Stimulated activated naive CD8-positive, alpha-beta T cell treated with anti-CD3 and anti-CD28 coated beads, Interleukin-15, Interleukin-2, amounts not matched to agents 100 ng/mL and 50 ng/mL, for 24 hours (primary cell): ENCODE measurements around the gene PDE6A.
"Not testable (repeated sequence)": the region's sequence is repeated elsewhere in the genome, so short reads cannot be mapped to it uniquely, and the experiment has no call there.

Source experiments
- H3K27ac Mint-ChIP-seq: one replicate; pipeline ENCODE4 v1.8.0; 2021; ENCODE audit warnings: mild to moderate bottlenecking, mixed read lengths
- H3K27me3 Mint-ChIP-seq: one replicate; pipeline ENCODE4 v1.8.0; 2021; ENCODE audit warnings: mixed read lengths
- H3K36me3 Mint-ChIP-seq: one replicate; pipeline ENCODE4 v1.8.0; 2021; ENCODE audit warnings: low read depth, mixed read lengths
- H3K4me1 Mint-ChIP-seq: one replicate; pipeline ENCODE4 v1.8.0; 2021; ENCODE audit warnings: low read depth, mixed read lengths
- H3K4me3 Mint-ChIP-seq: one replicate; pipeline ENCODE4 v1.8.0; 2021; ENCODE audit warnings: mild to moderate bottlenecking, mixed read lengths
- H3K9me3 Mint-ChIP-seq: one replicate; pipeline ENCODE4 v1.8.0; 2021; ENCODE audit warnings: mixed read lengths

Gene PDE6A

DNA sequence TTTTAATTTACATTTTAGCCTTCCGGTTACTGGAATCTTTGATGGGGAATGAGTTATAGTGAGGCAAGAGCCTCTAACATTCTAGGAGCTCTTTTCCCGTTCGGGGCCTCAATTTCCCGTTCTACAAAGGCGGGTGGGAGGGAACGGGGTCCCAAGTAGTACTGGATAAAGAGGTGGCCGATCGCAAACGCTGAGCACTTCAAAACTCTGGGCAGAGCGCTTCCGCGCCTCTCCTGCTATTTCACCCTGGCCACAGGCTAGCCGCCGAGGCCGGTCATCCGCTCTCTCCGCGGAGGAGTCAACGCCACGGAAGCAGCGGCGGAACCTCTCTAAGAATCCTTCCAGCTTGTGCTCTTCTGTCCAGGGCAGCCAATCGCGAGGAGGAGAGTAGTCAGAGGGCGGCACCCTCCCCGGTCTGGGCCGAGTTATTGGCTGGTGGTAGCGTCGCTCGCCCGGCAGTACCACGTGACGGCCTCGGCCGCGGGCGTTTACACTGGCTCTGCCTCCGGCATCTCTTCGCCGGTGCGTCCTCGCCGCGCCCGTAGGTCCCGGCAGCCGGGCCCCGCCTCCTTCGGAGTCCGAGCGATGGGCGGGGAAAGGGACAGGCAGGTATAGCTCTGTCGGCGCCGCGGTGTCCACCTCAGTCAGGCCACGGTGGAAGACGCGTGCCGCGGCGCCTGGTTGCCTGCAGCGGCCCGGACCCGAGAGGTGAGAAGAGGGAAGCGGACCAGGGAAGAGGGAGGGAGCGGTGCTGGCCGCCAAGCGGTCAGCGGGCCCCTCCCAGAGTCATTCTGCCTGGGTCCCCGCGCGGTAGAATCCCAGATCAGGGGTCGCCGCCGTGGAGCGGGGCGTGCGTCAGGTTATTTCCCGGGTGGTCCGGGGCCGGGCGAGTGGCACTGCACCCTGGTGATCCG lies 15.9 kb upstream of the PDE6A start, which contains the start of gene SLC26A2:
TSS of gene SLC26A2 (plus strand) at position 487 of the 914 bp plus-strand sequence. CDS start 16,895 bp downstream, outside the sequence.
- H3K27ac Mint-ChIP-seq, result peak within 1 kb of the TSS; percentile 91
- H3K36me3 Mint-ChIP-seq, result peaks cover 4% of the 10 kb centered on the region
- H3K27me3 Mint-ChIP-seq, result no peaks in the 10 kb centered on the region
- no peaks in the 10 kb centered on the region for H3K9me3 Mint-ChIP-seq
- peak within 1 kb of the TSS; percentile 88 for H3K4me3 Mint-ChIP-seq
- peaks cover 31% of the 10 kb centered on the region for H3K4me1 Mint-ChIP-seq

GRCh38 chr5:149959406-149960236 lies 15.0 kb upstream of the PDE6A start:
- Mint-ChIP-seq H3K9me3 (no peaks in the 10 kb centered on the region), H3K36me3 (peaks cover 4% of the 10 kb centered on the region), H3K27ac (peak overlapping the region; percentile 91), H3K4me3 (peak overlapping the region; percentile 88), H3K27me3 (no peaks in the 10 kb centered on the region), H3K4me1 (peaks cover 31% of the 10 kb centered on the region)

DNA sequence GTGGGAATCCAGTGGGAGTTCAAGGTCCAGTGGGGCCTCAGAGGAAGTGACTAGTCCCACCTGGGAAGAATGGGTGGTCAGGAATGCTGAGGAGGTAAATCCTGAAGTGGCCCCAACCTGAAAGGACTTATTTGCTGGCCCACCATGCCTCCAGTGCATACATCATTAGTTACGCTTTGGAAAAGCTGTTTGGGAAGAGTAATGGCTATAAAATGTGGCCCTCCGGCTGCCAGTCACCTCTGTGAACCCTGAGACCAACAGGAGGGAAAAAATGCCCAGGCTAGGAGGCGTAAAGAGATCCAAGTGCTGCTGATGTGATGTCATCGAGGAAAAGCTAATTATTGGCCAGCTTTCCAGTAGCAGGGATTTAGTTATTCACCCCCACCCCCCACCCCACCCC lies 13.3 kb upstream of the PDE6A start:
- Mint-ChIP-seq H3K27ac (no peak overlapping the region), H3K36me3 (peaks cover 3% of the 10 kb centered on the region), H3K4me3 (no peak overlapping the region), H3K4me1 (peaks cover 30% of the 10 kb centered on the region), H3K9me3 (no peaks in the 10 kb centered on the region), H3K27me3 (no peaks in the 10 kb centered on the region)

DNA sequence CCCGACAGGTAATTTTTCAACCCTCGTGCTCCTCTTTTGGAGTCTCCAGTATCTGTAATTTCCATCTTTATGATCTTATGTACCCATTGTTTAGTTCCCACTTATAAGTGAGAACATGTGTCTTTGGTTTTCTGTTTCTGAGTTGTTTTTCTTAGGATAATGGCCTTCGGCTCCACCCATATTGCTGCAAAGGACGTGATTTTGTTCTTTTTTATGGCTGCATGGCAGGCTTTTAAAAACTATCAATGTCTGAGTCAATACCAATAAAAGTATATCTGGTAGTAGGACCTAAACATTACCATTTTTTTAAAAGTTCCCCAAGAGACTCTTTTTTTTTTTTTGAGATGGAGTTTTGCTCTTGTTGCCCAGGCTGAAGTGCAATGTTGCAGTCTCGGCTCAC lies 12.1 kb upstream of the PDE6A start:
- Mint-ChIP-seq H3K9me3 (no peaks in the 10 kb centered on the region), H3K4me3 (no peak overlapping the region), H3K36me3 (no peaks in the 10 kb centered on the region), H3K27ac (no peak overlapping the region), H3K4me1 (peaks cover 19% of the 10 kb centered on the region), H3K27me3 (no peaks in the 10 kb centered on the region)

DNA sequence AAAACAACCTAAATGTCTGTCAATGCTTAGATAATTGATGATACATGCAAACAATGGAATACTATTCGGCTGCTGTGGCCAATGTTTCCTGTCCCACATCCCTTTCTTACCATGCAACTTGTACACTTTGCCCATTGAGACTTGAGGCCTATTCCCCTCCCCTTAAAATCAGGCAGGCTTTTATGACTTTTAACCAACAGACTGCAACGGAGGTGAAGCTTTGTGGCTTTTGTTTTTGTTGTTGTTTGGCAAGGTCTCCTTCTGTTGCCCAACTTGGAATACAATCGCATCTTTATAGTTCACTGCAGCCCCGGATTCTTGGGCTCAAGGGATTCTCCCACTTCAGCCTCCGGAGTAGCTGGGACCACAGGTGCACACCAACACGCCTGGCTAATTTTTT lies 10.2 kb upstream of the PDE6A start:
- H3K27me3 Mint-ChIP-seq, result peaks cover 2% of the 10 kb centered on the region
- peaks cover 7% of the 10 kb centered on the region for H3K4me1 Mint-ChIP-seq
- no peaks in the 10 kb centered on the region for H3K9me3 Mint-ChIP-seq
- H3K4me3 Mint-ChIP-seq, result no peak overlapping the region
- H3K36me3 Mint-ChIP-seq, result no peaks in the 10 kb centered on the region
- no peak overlapping the region for H3K27ac Mint-ChIP-seq

DNA sequence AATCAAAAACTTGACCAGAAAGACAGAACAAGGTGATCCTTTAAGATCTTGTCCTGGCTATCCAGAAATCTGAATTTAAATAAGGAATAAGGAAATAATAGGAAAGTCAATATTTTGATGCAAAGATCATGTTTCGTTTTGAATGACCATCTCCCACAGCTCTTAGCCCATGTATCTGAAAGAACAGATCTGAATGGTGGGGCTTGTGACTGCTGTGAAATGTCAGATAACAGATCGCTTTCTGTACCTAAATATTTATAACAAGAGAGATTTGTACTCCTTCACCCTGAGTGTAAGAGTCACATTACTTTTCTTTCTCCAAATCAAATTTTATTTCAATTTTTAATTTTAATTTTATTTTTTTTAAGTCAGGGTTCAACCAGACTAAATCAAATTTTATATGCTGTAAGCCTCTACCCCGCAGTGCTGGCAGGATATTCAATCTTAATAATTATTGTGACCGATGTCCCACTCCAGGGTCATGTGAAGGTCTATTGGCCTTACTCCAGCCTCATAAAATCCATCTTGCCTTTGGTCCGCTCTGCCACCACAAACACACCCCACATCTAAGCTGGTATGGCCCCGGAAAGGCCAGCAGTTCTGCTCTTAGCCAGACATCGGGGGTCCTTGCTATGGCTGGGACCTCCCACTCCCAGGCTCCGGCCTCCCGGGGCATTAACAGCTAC lies 9.0 kb upstream of the PDE6A start:
- Mint-ChIP-seq H3K4me1 (no peaks in the 10 kb centered on the region), H3K36me3 (no peaks in the 10 kb centered on the region), H3K27ac (no peak overlapping the region), H3K9me3 (no peaks in the 10 kb centered on the region), H3K27me3 (peaks cover 7% of the 10 kb centered on the region), H3K4me3 (no peak overlapping the region)

- H3K27ac Mint-ChIP-seq, result no peak overlapping the region
- no peaks in the 10 kb centered on the region for H3K9me3 Mint-ChIP-seq
- H3K4me1 Mint-ChIP-seq, result no peaks in the 10 kb centered on the region
- H3K36me3 Mint-ChIP-seq, result no peaks in the 10 kb centered on the region
- peaks cover 7% of the 10 kb centered on the region for H3K27me3 Mint-ChIP-seq
- H3K4me3 Mint-ChIP-seq, result no peak overlapping the region
Observed at GRCh38 chr5:149951138-149951749, 6.7 kb upstream of the PDE6A start.

DNA sequence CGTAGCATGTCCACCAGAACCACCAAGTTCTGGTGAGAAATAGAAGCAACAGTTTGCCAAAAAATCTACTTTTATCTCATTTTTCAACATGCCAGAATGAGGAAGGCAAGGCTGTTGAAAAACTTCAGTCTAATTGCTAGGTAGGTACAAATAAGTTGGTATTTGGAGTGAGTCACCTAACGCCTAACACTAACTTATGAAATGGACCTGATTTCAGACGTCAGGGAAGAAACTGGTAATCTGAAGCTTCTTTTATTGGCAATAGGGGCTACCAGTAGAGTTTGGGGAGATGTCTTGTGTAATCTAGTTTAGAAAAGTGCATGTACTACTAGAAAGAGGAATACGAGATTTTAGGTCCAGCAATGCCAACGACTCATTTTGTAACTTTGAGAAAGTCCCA lies 4.4 kb upstream of the PDE6A start:
- Mint-ChIP-seq H3K36me3 (no peaks in the 10 kb centered on the region), H3K9me3 (no peaks in the 10 kb centered on the region)

DNA sequence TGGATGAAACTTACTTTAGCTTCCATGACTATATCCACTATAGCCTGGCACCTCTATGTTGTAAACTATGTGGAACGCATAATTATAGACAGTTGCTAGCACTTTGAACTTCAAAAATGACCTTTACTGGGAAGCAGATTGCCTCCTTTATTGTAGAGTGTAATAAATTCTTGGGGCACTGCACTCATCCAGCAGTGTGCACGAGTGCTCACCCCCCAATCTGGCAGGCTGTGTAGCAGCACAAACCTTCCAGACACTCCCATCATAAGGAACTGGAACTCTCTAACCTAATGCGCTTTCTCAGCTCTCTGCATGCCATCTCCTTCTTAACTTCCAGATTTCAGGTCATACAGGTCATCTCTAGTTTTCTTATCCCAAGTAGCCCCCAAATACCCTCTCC lies 1.5 kb upstream of the PDE6A start:
- no peaks in the 10 kb centered on the region for H3K9me3 Mint-ChIP-seq

More for the DNA sequence above, 4.4 kb upstream of the PDE6A start:
- Mint-ChIP-seq H3K4me3 (no peak overlapping the region), H3K27ac (no peak overlapping the region), H3K4me1 (no peaks in the 10 kb centered on the region), H3K27me3 (peaks cover 7% of the 10 kb centered on the region)

DNA sequence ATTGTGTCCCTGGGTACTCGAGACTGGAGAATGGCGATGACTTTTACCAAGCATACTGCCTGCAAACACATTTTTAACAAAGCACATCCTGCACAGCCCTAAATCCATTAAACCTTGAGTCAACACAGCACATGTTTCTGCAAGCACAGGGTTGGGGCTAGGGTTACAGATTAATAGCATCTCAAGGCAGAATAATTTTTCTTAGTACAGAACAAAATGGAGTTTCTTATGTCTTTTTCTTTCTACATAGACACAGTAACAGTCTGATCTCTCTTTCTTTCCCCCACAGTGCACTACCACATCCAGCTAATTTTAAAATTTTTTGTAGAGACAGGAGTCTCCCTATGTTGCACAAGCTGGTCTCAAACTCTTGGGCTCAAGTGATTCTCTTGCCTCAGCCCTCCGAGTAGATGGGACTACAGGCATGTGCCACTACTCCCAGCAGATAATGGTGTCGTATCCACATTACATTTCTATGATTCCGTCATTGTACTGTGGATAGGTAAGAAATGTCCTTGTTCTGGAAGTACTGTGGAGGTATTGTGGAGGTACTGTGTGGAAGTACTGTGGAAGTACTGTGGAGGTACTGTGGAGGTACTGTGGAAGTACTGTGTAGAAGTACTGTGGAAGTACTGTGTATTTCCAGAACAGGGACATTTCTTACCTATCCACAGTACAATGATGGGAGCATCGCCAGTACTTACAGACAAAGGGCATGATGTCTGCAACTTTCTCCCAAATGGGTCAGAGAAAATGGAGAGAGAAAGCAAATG lies 1.2 kb downstream of the PDE6A start:
- not testable (repeated sequence) for H3K27me3 Mint-ChIP-seq, H3K4me3 Mint-ChIP-seq, H3K9me3 Mint-ChIP-seq, H3K4me1 Mint-ChIP-seq, H3K36me3 Mint-ChIP-seq, H3K27ac Mint-ChIP-seq

More for the DNA sequence above, 1.5 kb upstream of the PDE6A start:
- peaks cover 7% of the 10 kb centered on the region for H3K27me3 Mint-ChIP-seq
- no peak overlapping the region for H3K4me3 Mint-ChIP-seq
- no peaks in the 10 kb centered on the region for H3K4me1 Mint-ChIP-seq
- H3K27ac Mint-ChIP-seq, result no peak overlapping the region
- no peaks in the 10 kb centered on the region for H3K36me3 Mint-ChIP-seq

DNA sequence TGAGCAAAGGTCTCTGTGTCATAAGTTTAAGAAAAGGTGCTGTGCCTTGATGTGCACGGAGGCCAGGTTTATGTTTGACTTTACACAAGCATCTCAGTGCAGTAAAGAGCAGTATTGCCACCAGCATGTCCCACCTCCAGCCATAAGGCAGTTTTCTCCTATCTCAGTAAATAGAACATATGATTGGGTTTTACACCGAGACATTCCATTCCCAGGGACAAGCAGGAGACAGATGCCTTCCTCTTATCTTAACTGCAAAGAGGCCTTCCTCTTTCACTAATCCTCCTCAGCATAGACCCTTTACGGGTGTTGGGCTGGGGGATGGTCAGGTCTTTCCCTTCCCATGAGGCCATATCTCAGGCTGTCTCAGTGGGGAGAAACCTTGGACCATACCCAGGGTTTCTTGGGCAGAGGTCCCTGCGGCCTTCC lies 1.8 kb downstream of the PDE6A start:
- H3K9me3 Mint-ChIP-seq, H3K4me1 Mint-ChIP-seq, H3K27ac Mint-ChIP-seq, H3K4me3 Mint-ChIP-seq, H3K27me3 Mint-ChIP-seq, H3K36me3 Mint-ChIP-seq: not testable (repeated sequence)

GRCh38 chr5:149942199-149942598 lies 2.4 kb downstream of the PDE6A start:
- Mint-ChIP-seq H3K36me3 (no peaks in the 10 kb centered on the region), H3K9me3 (no peaks in the 10 kb centered on the region), H3K4me1 (no peaks in the 10 kb centered on the region), H3K4me3 (no peak overlapping the region), H3K27me3 (no peaks in the 10 kb centered on the region), H3K27ac (no peak overlapping the region)

DNA sequence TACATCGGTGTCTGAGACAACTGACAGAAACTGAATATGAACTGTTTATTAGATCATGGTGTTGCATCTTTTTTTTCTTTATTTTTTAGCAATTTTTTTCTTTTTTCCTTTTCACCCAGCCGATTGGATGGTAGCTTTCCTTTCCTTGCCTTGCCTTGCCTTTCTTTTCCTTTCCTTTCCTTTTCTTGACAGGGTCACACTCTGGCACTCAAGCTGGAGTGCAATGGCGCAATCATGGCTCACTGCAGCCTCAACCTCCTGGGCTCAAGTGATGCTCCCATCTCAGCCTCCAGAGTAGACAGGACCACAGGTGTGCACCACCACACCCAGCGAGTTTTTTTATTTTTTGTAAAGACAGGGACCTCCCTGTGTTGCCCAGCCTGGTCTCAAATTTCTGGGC lies 2.8 kb downstream of the PDE6A start:
- Mint-ChIP-seq H3K27ac (no peak overlapping the region), H3K9me3 (no peaks in the 10 kb centered on the region), H3K36me3 (no peaks in the 10 kb centered on the region), H3K4me3 (no peak overlapping the region), H3K27me3 (no peaks in the 10 kb centered on the region), H3K4me1 (no peaks in the 10 kb centered on the region)
